Cardiac muscle cell (in vitro differentiated cells and primary cell): ENCODE measurements around the gene DENND4A. TPM values are rescaled to one million over a fixed set of nuclear protein-coding genes. Genes with fewer than 3 reads are reported as not detected.

Source experiments
- DNase-seq, 2 donors: peaks; one replicate each; pipeline versions ENCODE4 v3.0.0 to v3.0.0-alpha.2; 2010 to 2017; ENCODE audit warnings: low read depth in 1 of 2, low spot score in 1 of 2
- H3K27ac ChIP-seq: fragments of 200-600 bp; sonication (generic); 2 replicates; pipeline ENCODE4 v1.5.1; 2016
- H3K27me3 ChIP-seq: fragments of 200-600 bp; sonication (generic); 2 replicates; pipeline ENCODE4 v1.6.0; 2016; ENCODE audit warnings: control low read depth
- H3K36me3 ChIP-seq: fragments of 200-600 bp; sonication (generic); 2 replicates; pipeline ENCODE4 v1.5.1; 2016; ENCODE audit warnings: control low read depth
- H3K4me1 ChIP-seq: fragments of 200-600 bp; sonication (generic); 2 replicates; pipeline ENCODE4 v1.8.1; 2017; ENCODE audit warnings: low read depth, mild to moderate bottlenecking, mixed run types
- H3K4me3 ChIP-seq: fragments of 200-600 bp; sonication (generic); 2 replicates; pipeline ENCODE4 v1.5.1; 2016; ENCODE audit warnings: mild to moderate bottlenecking
- H3K9me3 ChIP-seq: fragments of 200-600 bp; sonication (generic); 2 replicates; pipeline ENCODE4 v1.5.1; 2017; ENCODE audit warnings: low read depth, mild to moderate bottlenecking, control low read depth
- polyA plus RNA-seq: library from polyadenylated mRNA; unstranded; fragments of >200 nt; fragmentation: Nextera tagmentation; extraction: Ambion mirVana; gene quantifications from 2 replicates; pipeline ENCODE4 v1.2.1, GENCODE V29; 2016
- total RNA-seq: library from RNA; depleted of rRNA; stranded (reverse); fragments of >200 nt; gene quantifications from 2 replicates; pipeline ENCODE4 v1.2.3, GENCODE V29; 2016
- TF ChIP-seq, protein P1 (sequence below): IDR thresholded peaks from 2 replicates; pipeline ENCODE4 v1.5.1; 2012; ENCODE audit warnings: low read depth, mild to moderate bottlenecking, low read length

Gene DENND4A
- total and polyA plus RNA-seq, 2 experiments from 2014 or later = 3.5 to 7.7 TPM

- peaks cover 8% of the 10 kb centered on the region for H3K4me1 ChIP-seq
- no peaks in the 10 kb centered on the region for H3K9me3 ChIP-seq
- TF ChIP-seq, protein P1, sequence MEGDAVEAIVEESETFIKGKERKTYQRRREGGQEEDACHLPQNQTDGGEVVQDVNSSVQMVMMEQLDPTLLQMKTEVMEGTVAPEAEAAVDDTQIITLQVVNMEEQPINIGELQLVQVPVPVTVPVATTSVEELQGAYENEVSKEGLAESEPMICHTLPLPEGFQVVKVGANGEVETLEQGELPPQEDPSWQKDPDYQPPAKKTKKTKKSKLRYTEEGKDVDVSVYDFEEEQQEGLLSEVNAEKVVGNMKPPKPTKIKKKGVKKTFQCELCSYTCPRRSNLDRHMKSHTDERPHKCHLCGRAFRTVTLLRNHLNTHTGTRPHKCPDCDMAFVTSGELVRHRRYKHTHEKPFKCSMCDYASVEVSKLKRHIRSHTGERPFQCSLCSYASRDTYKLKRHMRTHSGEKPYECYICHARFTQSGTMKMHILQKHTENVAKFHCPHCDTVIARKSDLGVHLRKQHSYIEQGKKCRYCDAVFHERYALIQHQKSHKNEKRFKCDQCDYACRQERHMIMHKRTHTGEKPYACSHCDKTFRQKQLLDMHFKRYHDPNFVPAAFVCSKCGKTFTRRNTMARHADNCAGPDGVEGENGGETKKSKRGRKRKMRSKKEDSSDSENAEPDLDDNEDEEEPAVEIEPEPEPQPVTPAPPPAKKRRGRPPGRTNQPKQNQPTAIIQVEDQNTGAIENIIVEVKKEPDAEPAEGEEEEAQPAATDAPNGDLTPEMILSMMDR = no peak
- peaks cover 14% of the 10 kb centered on the region for H3K36me3 ChIP-seq
- no peak overlapping the region for H3K4me3 ChIP-seq
- no peaks in the 10 kb centered on the region for H3K27me3 ChIP-seq
- peak overlapping the region; percentile 59 for H3K27ac ChIP-seq
- peak; percentile 2 to 24 for DNase-seq
Observed at GRCh38 chr15:65695081-65695480, 97.0 kb downstream of the DENND4A start.

GRCh38 chr15:65690778-65691177 lies 101.3 kb downstream of the DENND4A start:
- Histone ChIP-seq H3K27me3 (no peaks in the 10 kb centered on the region), H3K36me3 (peaks cover 4% of the 10 kb centered on the region), H3K27ac (no peak overlapping the region), H3K4me1 (peaks cover 8% of the 10 kb centered on the region), H3K9me3 (no peaks in the 10 kb centered on the region), H3K4me3 (no peak overlapping the region)
- TF ChIP-seq, protein P1 = no peak
- peak in 1 of 2 donors; percentile 17 for DNase-seq

GRCh38 chr15:65690173-65690572 lies 101.9 kb downstream of the DENND4A start:
- Histone ChIP-seq H3K4me1 (peaks cover 5% of the 10 kb centered on the region), H3K9me3 (no peaks in the 10 kb centered on the region), H3K27me3 (no peaks in the 10 kb centered on the region), H3K36me3 (peaks cover 4% of the 10 kb centered on the region), H3K27ac (no peak overlapping the region), H3K4me3 (no peak overlapping the region)
- no peak for DNase-seq
- TF ChIP-seq, protein P1 = no peak

GRCh38 chr15:65688462-65688861 lies 103.6 kb downstream of the DENND4A start:
- TF ChIP-seq, protein P1 = no peak
- Histone ChIP-seq H3K4me3 (no peak overlapping the region), H3K36me3 (peaks cover 4% of the 10 kb centered on the region), H3K4me1 (no peaks in the 10 kb centered on the region), H3K27me3 (no peaks in the 10 kb centered on the region), H3K27ac (no peak overlapping the region), H3K9me3 (no peaks in the 10 kb centered on the region)
- no peak for DNase-seq

DNA sequence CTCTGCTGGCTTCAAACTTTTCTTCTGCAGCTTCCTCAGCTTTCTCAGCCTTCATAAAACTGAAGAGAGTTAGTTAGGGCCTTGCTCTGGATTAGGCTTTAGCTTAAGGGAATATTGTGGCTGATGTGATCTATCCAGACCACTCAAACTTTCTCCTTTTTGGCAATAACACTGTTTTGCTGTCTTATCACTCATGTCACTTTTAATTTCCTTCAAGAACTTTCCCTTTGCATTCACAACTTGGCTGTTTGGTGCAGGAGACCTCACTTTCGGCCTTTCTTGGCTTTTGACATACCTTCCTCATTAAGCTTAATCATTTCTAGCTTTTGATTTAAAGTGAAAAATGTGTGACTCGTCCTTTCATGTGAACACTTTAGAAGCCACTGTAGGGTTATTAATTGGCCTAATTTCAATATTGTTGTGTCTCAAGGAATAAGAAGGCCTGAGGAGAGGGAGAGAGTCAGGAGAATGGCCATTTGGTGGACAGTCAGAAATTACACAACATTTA lies 109.6 kb downstream of the DENND4A start:
- no peak for DNase-seq
- no peak overlapping the region for H3K4me3 ChIP-seq
- H3K27me3 ChIP-seq = no peaks in the 10 kb centered on the region
- no peak overlapping the region for H3K27ac ChIP-seq
- H3K9me3 ChIP-seq = no peaks in the 10 kb centered on the region
- H3K4me1 ChIP-seq = no peaks in the 10 kb centered on the region
- TF ChIP-seq, protein P1 = no peak
- no peaks in the 10 kb centered on the region for H3K36me3 ChIP-seq
